RKO (cell line): ENCODE measurements around the gene SPEG.
A peak's percentile ranks its signal among the peaks of the same experiment; 100 is the strongest.

ENCODE experiments used
- DNase-seq: peaks from one replicate; pipeline ENCODE4 v3.0.0-alpha.2; 2016; ENCODE audit warnings: low spot score

The SPEG gene

GRCh38 chr2:219497495-219498279 is 63.0 kb downstream of the SPEG start:
- peak; percentile 80 for DNase-seq

GRCh38 chr2:219498280-219499057 is 63.8 kb downstream of the SPEG start, which contains the start of gene GMPPA:
TSS of gene GMPPA (plus strand) at chr2:219498891. CDS start at chr2:219499976, 1,085 bp downstream.
- peak; percentile 99 for DNase-seq

GRCh38 chr2:219499058-219499307 is 64.3 kb downstream of the SPEG start:
- DNase-seq, result peak; percentile 5

- DNase-seq, result no peak
These were observed 64.9 kb downstream of the SPEG start for GRCh38 chr2:219499555-219499954.

- DNase-seq, result peak; percentile 43
These were observed 65.5 kb downstream of the SPEG start for GRCh38 chr2:219500135-219500534.

- no peak for DNase-seq
These were observed 67.2 kb downstream of the SPEG start for GRCh38 chr2:219501849-219502248.

GRCh38 chr2:219502618-219503017 is 68.0 kb downstream of the SPEG start:
- DNase-seq, result no peak

GRCh38 chr2:219505585-219505984 is 70.9 kb downstream of the SPEG start:
- no peak for DNase-seq

GRCh38 chr2:219506153-219506801 is 71.6 kb downstream of the SPEG start:
- no peak for DNase-seq

- DNase-seq, result no peak
These were observed 72.3 kb downstream of the SPEG start for GRCh38 chr2:219506802-219507526.

- DNase-seq, result no peak
These were observed 73.2 kb downstream of the SPEG start for GRCh38 chr2:219507581-219508443.

- DNase-seq, result no peak
These were observed 73.7 kb downstream of the SPEG start for GRCh38 chr2:219508444-219508734.

GRCh38 chr2:219508971-219509779 is 74.5 kb downstream of the SPEG start:
- no peak for DNase-seq

GRCh38 chr2:219509780-219510511 is 75.3 kb downstream of the SPEG start:
- DNase-seq, result peak; percentile 14

- no peak for DNase-seq
These were observed 76.0 kb downstream of the SPEG start for GRCh38 chr2:219510512-219511135.

GRCh38 chr2:219511547-219512325 is 77.1 kb downstream of the SPEG start:
- DNase-seq, result no peak

- DNase-seq, result no peak
These were observed 78.0 kb downstream of the SPEG start for GRCh38 chr2:219512524-219513216.

- no peak for DNase-seq
These were observed 79.1 kb downstream of the SPEG start for GRCh38 chr2:219513787-219514186.
